Middle frontal gyrus (tissue), 1 donor: ENCODE results near the gene PRPSAP1.

Experiments used
- DNase-seq: peaks from one replicate; pipeline ENCODE4 v3.0.0-alpha.2; 2015; ENCODE audit warnings: low spot score; ENCODE audit errors: extremely low spot score

PRPSAP1 gene

DNA sequence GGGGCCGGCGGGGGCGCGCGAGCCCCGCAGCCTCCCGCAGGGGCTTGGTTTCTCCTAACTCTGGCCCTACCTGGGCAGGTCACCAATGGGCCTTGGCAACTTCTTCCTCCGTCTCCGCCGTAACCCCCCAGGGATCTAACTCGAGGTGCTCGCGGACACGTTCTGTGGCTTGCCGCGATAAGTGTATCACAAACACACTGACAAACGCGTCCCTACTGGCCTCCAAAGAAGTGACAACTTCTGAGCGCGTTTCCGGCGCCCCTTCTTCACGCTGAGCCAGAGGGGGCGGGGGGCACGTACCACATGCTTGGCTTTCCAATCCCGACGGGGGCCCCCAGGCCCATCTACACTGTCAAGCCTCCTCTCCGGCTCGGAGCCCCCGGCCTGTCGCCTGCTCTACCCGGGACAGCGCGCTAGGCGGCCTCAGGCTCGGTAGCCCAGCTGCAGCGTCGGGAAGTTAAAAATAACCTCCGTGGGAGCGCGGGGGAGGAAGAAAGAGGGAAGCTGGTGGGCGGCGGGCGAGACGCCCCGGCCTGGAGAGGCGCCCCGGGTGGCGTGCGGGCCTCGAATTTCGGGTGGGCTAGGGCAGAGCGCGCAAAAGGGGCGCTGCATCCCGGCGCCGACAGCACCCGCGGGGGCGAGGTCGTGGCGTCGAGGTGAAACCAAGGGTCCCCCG lies 30.0 kb upstream of the PRPSAP1 start:
- no peak for DNase-seq

- no peak for DNase-seq
Observed at GRCh38 chr17:76382803-76383545, 29.3 kb upstream of the PRPSAP1 start.

- no peak for DNase-seq
Observed at GRCh38 chr17:76382351-76382802, 28.7 kb upstream of the PRPSAP1 start.

DNA sequence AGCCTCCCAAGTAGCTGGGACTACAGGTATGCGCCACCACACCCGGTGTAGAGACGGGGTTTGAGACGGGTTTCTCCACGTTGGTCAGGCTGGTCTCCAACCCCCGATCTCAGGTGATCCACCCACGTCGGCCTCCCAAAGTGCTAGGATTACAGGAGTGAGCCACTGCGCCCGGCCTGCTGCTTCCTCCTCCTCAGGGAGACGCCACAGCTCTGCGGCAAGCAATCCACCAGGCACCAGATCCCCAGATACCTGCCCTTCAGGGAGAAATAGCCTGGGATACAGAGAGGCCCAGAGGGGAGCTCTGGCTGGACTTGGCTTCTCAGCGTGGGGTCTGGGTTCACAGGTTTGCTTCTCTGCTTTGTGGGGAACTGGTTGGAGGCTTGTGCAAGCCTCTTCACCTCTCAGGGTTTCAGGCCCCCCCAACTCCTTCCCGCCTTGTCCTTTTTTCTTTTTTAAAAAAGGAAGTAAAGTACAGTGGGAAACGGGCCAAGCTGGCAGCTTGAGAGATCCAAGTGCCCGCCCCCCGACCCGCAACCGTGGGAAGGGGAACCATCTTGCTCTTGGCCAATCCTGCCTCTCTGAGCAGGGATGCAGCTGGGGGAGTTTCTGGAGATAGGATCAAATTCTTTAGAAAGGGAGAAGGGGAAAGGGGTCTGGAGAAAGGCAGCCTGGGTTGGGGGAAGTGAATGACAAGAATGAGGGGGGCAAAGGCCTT lies 28.1 kb upstream of the PRPSAP1 start:
- DNase-seq = no peak

DNA sequence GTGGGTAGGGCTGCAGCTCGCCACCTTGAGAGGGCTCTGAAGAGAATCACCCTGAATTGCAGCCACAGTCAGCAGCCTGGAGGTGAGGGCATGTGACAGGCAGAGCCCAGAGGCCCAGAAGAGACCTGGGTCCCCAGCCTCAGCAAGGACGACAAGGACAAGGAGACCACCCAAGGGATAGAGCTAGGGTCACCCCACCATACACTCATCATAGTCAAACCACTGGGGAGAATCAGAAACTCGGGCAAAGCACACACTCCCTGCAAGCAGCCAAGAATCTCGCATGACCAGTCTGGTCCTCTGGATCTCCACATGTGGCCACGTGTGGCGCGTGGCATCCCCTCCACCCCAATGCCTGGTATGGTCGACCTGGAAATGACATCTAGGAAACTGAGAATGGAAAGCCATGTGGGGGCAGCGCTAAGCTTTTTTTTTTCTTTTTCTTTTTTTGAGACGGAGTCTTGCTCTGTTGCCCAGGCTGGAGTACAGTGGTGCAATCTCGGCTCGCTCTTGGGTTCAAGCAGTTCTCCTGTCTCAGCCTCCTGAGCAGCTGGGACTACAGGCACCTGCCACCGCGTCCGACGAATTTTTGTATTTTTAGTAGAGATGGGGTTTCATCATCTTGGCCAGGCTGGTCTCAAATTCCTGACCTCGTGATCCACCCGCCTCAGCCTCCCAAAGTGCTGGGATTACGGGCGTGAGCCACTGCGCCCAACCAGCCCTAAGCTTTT lies 26.1 kb upstream of the PRPSAP1 start:
- no peak for DNase-seq

DNA sequence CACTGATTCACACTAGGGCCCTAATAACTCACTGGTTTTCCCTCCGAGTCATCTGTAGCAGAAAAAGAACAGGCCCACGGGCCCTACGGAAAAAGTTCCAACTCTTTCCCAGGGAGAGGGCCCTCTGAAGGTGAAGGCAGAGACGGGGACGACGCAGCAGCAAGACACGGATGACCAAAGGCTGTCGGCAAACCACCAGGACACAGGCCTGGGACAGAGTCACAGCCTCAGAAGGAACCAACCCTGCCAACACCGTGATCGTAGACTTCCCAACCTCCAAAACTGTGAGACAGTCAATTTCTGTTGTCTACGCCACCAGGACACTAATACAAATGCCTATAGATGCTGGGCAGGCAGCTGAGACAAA lies 25.5 kb upstream of the PRPSAP1 start:
- DNase-seq = no peak

GRCh38 chr17:76378548-76379274 lies 25.0 kb upstream of the PRPSAP1 start:
- no peak for DNase-seq

DNA sequence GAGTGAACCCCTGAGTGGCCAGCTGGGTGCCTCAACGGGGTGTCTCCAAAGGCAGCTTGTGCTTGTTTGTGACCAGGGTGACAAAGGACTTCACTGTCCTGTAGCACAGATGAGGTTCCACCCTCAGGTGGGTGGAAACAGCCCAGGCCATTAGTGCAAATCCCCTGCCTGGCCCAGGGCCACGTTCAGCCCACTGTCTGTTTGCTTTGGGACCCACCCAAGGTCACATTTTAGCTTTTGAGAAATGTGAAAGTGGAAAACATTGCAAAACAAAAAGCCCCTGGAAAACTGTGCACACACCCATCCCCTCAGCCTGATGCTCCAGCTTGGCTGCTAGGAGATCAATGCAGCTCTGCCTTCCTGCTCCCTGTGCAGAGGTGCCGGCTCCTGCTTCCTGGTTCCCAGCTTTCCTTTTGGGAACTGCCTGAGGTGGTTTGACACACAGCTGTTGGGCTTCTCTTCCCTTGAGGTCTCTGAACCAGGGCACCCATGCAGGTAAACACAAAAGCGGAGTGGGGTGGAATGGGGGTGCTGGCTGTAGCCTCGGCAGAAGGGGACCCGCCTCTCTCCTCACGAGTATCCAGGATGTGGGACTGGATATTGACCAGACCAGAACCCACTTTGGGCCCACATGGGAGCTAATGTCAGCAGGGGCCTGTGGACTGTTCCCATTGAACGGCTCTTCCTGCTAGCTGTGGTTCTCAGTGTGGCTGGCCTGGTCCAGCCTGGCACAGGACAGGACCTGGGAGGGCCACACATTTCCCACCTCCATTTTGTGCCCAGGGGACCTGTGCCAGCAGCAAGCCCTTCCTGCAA lies 22.8 kb upstream of the PRPSAP1 start:
- no peak for DNase-seq

DNA sequence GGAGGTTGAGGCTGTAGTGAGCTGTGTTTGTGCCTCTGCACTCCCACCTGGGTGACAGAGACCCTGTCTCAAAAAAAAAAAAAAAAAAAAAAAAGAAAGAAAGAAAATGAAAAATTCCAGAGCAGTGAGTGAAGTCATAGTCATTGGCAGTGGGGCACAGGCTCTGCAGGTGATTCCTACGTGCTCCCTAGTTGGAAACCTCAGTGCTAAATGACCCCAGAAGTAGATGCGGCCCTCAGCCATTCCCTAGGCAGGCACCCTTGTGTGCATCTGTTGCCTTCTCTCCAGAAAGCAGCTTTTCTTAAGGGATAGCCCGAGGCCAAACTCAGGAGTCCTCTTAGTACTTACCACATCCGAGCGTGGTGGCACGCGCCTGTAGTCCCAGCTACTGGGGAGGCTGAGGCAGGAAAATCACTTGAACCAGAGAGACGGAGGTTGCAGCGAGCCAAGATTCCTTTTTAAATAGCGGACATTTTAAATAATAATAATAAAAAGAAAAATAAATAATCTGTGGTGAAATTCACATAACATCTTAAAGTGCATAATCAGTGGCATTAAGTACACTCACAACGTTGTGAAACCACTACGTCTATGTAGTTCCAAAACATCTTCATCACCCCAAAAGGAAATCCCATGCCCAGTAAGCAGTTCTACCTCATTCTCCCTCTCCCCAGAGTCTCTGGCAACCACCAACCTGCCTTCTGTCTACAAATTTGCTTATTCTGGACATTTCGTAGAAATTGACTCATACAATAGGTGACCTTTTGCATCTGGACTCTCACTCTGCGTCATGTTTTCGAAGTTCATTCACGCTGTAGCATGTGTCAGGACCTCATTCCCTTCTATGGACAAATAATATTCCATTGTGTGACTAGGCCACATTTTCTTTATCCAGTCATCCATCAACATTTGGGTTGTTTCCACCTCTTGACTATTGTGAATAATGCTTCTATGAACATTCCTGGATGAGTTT lies 18.2 kb upstream of the PRPSAP1 start:
- no peak for DNase-seq

DNA sequence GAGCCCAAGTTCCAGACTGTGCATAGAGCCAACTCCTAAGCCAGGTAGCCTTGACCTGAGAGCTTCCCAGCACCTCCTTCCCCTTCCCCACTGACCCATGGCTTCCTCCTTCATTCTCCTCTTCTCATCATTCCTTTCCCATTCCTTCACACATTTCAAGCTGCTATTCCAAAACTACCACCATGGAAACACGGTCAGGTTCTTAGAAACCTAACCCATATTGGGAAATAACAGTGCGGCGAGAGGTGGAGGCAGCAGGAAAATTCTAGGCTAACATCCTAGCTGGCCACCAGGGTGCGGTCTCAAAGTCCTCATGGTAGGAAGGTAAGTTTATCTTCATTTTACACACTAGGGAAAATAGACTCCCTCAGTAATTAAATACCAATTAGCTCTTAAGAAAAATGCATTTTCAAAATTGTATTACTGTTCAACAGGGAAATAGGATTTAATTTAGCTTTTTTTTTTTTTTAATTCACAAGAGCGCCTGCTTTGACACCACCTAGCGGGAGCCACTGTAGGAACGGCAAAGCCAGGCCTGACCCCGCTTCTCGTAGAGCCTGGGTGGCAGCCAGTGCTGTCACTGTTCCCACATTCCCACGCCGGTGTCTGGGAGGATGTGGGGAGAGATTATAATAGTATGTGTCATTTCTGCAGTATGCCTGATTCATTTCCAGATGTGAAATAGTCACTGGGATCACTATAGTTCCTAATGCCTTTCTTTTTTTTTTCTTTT lies 16.7 kb upstream of the PRPSAP1 start:
- DNase-seq = no peak

GRCh38 chr17:76369804-76370203 lies 16.1 kb upstream of the PRPSAP1 start:
- DNase-seq = no peak

GRCh38 chr17:76369379-76369778 lies 15.7 kb upstream of the PRPSAP1 start:
- no peak for DNase-seq

GRCh38 chr17:76368545-76368944 lies 14.8 kb upstream of the PRPSAP1 start:
- DNase-seq = no peak

GRCh38 chr17:76367642-76368041 lies 13.9 kb upstream of the PRPSAP1 start:
- DNase-seq = no peak

DNA sequence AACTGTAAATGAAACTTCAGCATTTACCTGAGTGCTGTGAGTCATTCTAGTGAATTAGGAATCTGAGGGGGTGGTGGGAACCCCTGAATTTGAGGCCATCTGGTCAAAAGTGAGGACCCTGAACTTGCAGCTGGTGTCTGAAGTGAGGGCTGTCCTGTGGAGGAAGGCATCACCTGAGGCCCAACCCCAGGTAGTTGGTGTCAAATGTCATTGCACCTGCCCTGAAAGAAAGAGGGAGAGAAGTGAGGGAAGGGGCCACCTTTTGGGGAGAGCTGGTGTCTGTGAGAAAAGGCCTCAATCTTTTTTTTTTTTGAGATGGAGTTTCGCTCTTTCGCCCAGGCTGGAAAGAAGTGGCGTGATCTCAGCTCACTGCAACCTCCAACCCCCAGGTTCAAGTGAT lies 12.5 kb upstream of the PRPSAP1 start:
- no peak for DNase-seq

DNA sequence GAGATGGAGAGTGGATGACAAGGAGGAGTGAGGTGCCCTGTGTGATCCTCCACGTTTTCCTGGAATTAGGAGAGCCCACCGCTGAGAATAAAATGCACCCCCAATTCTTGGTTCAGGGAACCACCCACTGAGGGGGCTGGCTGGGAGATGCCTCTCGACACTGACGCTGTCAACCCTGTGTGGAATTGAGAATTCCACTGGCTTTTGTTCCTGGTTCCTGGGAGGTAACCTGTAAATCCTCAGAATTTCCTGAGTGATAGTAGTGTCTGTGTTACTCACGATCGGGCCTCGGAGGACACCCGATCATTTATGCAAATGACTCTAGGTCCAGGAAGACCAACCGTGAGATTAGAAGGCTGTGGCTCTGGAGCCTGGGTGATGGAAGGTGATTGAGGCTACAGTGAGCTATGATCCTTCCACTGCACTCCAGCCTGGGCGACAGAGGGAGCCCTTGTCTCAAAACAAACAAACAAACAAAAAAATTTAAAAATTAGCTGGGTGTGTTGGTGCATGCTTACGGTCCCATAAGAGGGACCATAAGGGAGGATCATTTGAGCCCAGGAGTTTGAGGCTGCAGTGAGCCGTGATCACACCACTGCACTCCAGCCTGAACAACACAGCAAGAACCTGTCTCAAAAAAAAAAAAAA lies 11.7 kb upstream of the PRPSAP1 start:
- DNase-seq = no peak

- DNase-seq = no peak
Observed at GRCh38 chr17:76363107-76363842, 9.6 kb upstream of the PRPSAP1 start.
